SK-N-SH treated with all-trans-retinoic acid at 6 μM for 48 hours (cell line): ENCODE data around the gene RGS7.

Experiments used
- ATAC-seq: fragments of 200-7000 bp; cut with Tn5 transposase; 3 replicates; pipeline ENCODE4 v1.9.1; 2020; ENCODE audit warnings: mild to moderate bottlenecking, moderate library complexity
- ARNTL ChIP-seq: fragments of 450-650 bp; formaldehyde crosslinking; IDR thresholded peaks from 2 replicates; pipeline ENCODE4 v1.5.0; 2020; ENCODE audit warnings: low read depth, mild to moderate bottlenecking, moderate library complexity, borderline replicate concordance
- BACH2 ChIP-seq: fragments of 250-450 bp; sonication (Bioruptor Pico); IDR thresholded peaks from 2 replicates; pipeline ENCODE4 v1.9.0; 2021; ENCODE audit warnings: mild to moderate bottlenecking, borderline replicate concordance
- CSDC2 ChIP-seq: fragments of 250-450 bp; sonication (Bioruptor Pico); IDR thresholded peaks from 2 replicates; pipeline ENCODE4 v1.5.0; 2020; ENCODE audit warnings: mild to moderate bottlenecking, moderate library complexity
- CSRNP3 ChIP-seq: fragments of 250-450 bp; sonication (Bioruptor Pico); IDR thresholded peaks from 2 replicates; pipeline ENCODE4 v1.5.1; 2021; ENCODE audit warnings: mild to moderate bottlenecking, moderate library complexity
- GLIS3 ChIP-seq: fragments of 250-450 bp; sonication (Bioruptor Pico); IDR thresholded peaks from 2 replicates; pipeline ENCODE4 v1.5.0; 2020; ENCODE audit warnings: mild to moderate bottlenecking, moderate library complexity
- PATZ1 ChIP-seq: fragments of 250-450 bp; sonication (Bioruptor Pico); IDR thresholded peaks from 2 replicates; pipeline ENCODE4 v1.8.0; 2020; ENCODE audit warnings: mild to moderate bottlenecking, moderate library complexity, borderline replicate concordance
- PPARA ChIP-seq: fragments of 250-450 bp; sonication (Bioruptor Pico); IDR thresholded peaks from 2 replicates; pipeline ENCODE4 v1.5.0; 2020; ENCODE audit warnings: mild to moderate bottlenecking, borderline replicate concordance
- RARB ChIP-seq: fragments of 250-450 bp; sonication (Bioruptor Pico); IDR thresholded peaks from 2 replicates; pipeline ENCODE4 v1.8.0; 2021; ENCODE audit warnings: mild to moderate bottlenecking, moderate library complexity
- SNAI2 ChIP-seq: fragments of 250-450 bp; sonication (Bioruptor Pico); IDR thresholded peaks from 2 replicates; pipeline ENCODE4 v1.5.0; 2020; ENCODE audit warnings: mild to moderate bottlenecking, moderate library complexity
- TOX ChIP-seq: fragments of 250-450 bp; sonication (Bioruptor Pico); IDR thresholded peaks from 2 replicates; pipeline ENCODE4 v1.8.0; 2021; ENCODE audit warnings: mild to moderate bottlenecking, moderate library complexity, borderline replicate concordance
- ZC3H10 ChIP-seq: fragments of 250-450 bp; sonication (Bioruptor Pico); IDR thresholded peaks from 2 replicates; pipeline ENCODE4 v1.5.1; 2021; ENCODE audit warnings: mild to moderate bottlenecking, moderate library complexity
- ZFP3 ChIP-seq: fragments of 250-450 bp; sonication (Bioruptor Pico); IDR thresholded peaks from 2 replicates; pipeline ENCODE4 v1.5.0; 2020; ENCODE audit warnings: mild to moderate bottlenecking, moderate library complexity
- ZFP30 ChIP-seq: fragments of 450-650 bp; formaldehyde crosslinking; IDR thresholded peaks from 2 replicates; pipeline ENCODE4 v1.5.0; 2022; ENCODE audit warnings: mild to moderate bottlenecking, moderate library complexity
- ZNF70 ChIP-seq: fragments of 450-650 bp; formaldehyde crosslinking; IDR thresholded peaks from 2 replicates; pipeline ENCODE4 v1.5.0; 2020; ENCODE audit warnings: mild to moderate bottlenecking, moderate library complexity
- TF ChIP-seq, protein P1 (sequence below): fragments of 250-450 bp; sonication (Bioruptor Pico); IDR thresholded peaks from 2 replicates; pipeline ENCODE4 v1.5.1; 2020; ENCODE audit warnings: low read depth, mild to moderate bottlenecking, moderate library complexity
- TF ChIP-seq, protein P2 (sequence below): fragments of 250-450 bp; sonication (Bioruptor Pico); IDR thresholded peaks from 2 replicates; pipeline ENCODE4 v1.5.0; 2020; ENCODE audit warnings: mild to moderate bottlenecking, moderate library complexity
- TF ChIP-seq, protein P3 (sequence below): fragments of 250-450 bp; sonication (Bioruptor Pico); IDR thresholded peaks from 2 replicates; pipeline ENCODE4 v1.8.0; 2021; ENCODE audit warnings: low read depth, mild to moderate bottlenecking, moderate library complexity, borderline replicate concordance

RGS7 gene

DNA sequence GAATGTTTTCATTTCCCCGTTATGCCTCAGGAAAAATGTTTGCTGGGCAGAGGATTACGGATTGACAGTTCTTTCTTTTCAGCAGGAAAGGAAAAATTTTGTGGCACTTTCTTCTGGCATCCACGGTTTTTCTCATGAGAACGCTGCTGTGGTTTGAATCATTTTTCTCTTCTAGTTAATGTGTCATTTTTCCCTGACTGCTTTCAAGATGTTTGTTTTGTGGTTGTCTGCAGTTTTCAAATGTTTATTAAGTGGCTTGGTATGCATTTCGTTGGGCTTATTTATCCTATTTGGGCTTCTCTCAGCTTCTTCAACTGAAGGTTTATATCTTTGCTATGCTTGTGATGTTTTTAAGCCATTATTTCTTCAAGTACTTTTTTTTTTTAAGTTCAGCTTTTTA lies 359.0 kb downstream of the RGS7 start (continued):
- no peak for TF ChIP-seq ZNF70 (CRISPR knock-in tag)
- TF ChIP-seq RARB (CRISPR knock-in tag): no peak
- TF ChIP-seq GLIS3 (CRISPR knock-in tag): no peak

- TF ChIP-seq RARB (CRISPR knock-in tag): no peak
- TF ChIP-seq ZFP3 (CRISPR knock-in tag): no peak
- TF ChIP-seq ARNTL: no peak
- no peak for TF ChIP-seq CSDC2 (CRISPR knock-in tag)
- TF ChIP-seq ZFP30 (CRISPR knock-in tag): no peak
- TF ChIP-seq PATZ1 (CRISPR knock-in tag): no peak
- no peak for TF ChIP-seq BACH2
- no peak for TF ChIP-seq ZC3H10
- no peak for TF ChIP-seq TOX (CRISPR knock-in tag)
- no peak for ATAC-seq
Measured at GRCh38 chr1:240993004-240993403, 364.0 kb downstream of the RGS7 start.

DNA sequence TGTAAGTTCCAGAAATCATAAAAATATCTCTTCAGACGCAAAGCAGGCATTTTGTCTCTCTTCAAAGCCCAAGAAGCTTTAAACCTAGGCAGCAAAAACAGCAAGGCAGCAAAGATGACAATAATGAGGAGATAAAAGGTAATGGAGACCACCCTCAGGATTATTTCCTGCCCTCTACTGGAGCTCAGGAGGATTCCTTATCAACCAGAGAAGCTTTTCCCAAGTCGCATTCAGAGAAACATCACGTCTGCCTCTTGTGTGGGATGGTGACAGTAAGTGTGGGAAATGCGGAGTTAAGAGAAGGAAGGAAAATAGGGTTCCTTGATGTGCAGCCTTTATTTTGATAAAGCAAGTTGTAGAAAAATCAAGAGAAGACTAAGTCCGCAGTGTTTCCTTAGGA lies 365.8 kb downstream of the RGS7 start:
- no peak for ATAC-seq
- TF ChIP-seq CSRNP3 (CRISPR knock-in tag) (no peak), GLIS3 (CRISPR knock-in tag) (no peak), RARB (CRISPR knock-in tag) (no peak), CSDC2 (CRISPR knock-in tag) (no peak)

DNA sequence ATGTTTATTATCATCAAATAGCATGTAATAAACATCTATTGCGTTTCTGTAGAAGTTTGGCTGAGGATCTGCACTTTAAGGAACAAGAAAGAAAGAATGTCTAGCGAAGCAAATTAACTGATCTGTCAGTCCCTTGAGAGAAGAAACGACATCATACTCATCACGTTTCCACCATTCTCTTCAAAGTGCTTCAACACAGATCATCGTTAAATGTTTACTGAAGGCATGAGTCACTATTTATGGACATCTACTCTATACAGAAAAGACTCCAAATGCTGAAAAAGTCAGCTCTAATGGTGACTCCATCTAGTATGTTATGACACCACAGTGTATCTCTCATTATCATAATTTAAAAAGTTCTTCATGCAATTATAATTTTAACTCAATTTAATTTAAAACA lies 369.1 kb downstream of the RGS7 start:
- no peak for ATAC-seq
- TF ChIP-seq PPARA (CRISPR knock-in tag) (no peak), RARB (CRISPR knock-in tag) (no peak)

DNA sequence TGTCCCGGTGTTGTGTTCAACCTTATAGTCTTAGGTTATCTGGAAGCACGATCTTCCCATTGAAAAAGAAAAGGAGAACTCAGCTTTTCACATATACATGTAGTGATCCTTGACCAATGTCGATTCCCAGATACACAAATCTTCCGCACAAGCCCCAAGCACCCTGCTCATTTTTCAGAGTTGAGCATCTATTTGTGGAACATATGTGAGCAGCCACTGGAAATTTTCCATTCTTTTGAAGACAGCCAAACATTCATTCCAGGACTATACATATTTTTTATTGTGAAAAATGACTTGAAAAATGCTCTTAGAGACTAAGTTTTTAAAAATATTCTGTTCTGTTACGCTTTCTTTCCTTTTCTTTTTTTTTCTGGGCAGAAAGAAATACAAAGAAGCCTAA lies 371.9 kb downstream of the RGS7 start:
- TF ChIP-seq ZFP30 (CRISPR knock-in tag) (no peak), PPARA (CRISPR knock-in tag) (no peak), SNAI2 (CRISPR knock-in tag) (no peak), GLIS3 (CRISPR knock-in tag) (no peak)
- TF ChIP-seq, protein P1, sequence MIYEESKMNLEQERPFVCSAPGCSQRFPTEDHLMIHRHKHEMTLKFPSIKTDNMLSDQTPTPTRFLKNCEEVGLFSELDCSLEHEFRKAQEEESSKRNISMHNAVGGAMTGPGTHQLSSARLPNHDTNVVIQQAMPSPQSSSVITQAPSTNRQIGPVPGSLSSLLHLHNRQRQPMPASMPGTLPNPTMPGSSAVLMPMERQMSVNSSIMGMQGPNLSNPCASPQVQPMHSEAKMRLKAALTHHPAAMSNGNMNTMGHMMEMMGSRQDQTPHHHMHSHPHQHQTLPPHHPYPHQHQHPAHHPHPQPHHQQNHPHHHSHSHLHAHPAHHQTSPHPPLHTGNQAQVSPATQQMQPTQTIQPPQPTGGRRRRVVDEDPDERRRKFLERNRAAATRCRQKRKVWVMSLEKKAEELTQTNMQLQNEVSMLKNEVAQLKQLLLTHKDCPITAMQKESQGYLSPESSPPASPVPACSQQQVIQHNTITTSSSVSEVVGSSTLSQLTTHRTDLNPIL (CRISPR knock-in tag): no peak
- TF ChIP-seq, protein P2, sequence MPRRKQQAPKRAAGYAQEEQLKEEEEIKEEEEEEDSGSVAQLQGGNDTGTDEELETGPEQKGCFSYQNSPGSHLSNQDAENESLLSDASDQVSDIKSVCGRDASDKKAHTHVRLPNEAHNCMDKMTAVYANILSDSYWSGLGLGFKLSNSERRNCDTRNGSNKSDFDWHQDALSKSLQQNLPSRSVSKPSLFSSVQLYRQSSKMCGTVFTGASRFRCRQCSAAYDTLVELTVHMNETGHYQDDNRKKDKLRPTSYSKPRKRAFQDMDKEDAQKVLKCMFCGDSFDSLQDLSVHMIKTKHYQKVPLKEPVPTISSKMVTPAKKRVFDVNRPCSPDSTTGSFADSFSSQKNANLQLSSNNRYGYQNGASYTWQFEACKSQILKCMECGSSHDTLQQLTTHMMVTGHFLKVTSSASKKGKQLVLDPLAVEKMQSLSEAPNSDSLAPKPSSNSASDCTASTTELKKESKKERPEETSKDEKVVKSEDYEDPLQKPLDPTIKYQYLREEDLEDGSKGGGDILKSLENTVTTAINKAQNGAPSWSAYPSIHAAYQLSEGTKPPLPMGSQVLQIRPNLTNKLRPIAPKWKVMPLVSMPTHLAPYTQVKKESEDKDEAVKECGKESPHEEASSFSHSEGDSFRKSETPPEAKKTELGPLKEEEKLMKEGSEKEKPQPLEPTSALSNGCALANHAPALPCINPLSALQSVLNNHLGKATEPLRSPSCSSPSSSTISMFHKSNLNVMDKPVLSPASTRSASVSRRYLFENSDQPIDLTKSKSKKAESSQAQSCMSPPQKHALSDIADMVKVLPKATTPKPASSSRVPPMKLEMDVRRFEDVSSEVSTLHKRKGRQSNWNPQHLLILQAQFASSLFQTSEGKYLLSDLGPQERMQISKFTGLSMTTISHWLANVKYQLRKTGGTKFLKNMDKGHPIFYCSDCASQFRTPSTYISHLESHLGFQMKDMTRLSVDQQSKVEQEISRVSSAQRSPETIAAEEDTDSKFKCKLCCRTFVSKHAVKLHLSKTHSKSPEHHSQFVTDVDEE (CRISPR knock-in tag): no peak
- ATAC-seq: no peak

DNA sequence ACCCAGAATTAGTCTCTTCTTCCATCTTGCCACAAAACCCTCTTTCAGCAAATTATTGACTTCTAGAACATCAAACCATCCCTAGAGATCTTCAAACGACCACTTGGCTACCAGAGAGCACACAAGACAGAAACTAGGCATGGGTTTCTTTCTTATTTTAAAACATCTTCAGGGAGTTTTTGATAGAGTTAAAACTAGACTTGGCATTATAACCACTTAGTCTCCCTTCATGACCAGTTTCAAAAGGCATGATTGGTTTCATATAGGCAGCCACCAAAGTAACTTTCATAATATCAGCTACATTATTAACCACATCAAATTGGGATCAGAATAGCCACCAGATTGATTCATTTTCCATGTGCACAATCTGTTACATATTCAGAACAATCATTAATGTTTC lies 376.7 kb downstream of the RGS7 start:
- no peak for ATAC-seq
- no peak for TF ChIP-seq RARB (CRISPR knock-in tag)

DNA sequence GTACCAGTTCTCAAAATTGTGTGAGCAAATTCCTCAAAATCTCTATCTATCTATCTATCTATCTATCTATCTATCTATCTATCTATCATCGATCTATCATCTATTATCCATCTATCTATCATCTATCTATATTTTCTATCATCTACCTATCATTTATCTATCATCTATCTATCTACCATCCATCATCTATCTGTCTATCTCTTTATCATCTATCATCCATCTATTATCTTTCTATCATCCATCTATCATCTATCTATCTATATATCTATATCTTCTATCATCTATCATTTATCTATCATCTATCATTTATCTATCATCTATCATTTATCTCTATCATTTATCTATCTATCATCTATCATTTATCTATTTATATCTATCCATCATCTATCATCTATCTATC lies 380.3 kb downstream of the RGS7 start:
- ATAC-seq: no peak
- no peak for TF ChIP-seq GLIS3 (CRISPR knock-in tag)
- no peak for TF ChIP-seq ZNF70 (CRISPR knock-in tag)
- TF ChIP-seq, protein P1 (CRISPR knock-in tag): no peak
- TF ChIP-seq, protein P3, sequence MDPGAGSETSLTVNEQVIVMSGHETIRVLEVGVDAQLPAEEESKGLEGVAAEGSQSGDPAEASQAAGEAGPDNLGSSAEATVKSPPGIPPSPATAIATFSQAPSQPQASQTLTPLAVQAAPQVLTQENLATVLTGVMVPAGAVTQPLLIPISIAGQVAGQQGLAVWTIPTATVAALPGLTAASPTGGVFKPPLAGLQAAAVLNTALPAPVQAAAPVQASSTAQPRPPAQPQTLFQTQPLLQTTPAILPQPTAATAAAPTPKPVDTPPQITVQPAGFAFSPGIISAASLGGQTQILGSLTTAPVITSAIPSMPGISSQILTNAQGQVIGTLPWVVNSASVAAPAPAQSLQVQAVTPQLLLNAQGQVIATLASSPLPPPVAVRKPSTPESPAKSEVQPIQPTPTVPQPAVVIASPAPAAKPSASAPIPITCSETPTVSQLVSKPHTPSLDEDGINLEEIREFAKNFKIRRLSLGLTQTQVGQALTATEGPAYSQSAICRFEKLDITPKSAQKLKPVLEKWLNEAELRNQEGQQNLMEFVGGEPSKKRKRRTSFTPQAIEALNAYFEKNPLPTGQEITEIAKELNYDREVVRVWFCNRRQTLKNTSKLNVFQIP: no peak
- TF ChIP-seq, all 23 proteins: peak for 0
